Esophagus (tissue), 2 donors: ENCODE measurements around the gene STPG4. TPM values are rescaled to one million over a fixed set of nuclear protein-coding genes. Genes with fewer than 3 reads are reported as not detected.
A peak's percentile ranks its signal among the peaks of the same experiment; 100 is the strongest.

Source experiments
- H3K27ac ChIP-seq, 2 donors: one replicate each; pipeline ENCODE4 v1.5.1; 2013; ENCODE audit warnings: low read depth in 2 of 2, mild to moderate bottlenecking in 2 of 2, inconsistent platforms in 1 of 2, low read length in 1 of 2, moderate library complexity in 1 of 2
- H3K27me3 ChIP-seq, 2 donors: one replicate each; pipeline ENCODE4 v1.6.1; 2013; ENCODE audit warnings: low read length in 2 of 2, control low read depth in 1 of 2, mild to moderate bottlenecking in 1 of 2; ENCODE audit not compliant: insufficient read depth in 2 of 2, control insufficient read depth in 1 of 2
- H3K36me3 ChIP-seq, 2 donors: one replicate each; pipeline ENCODE4 v1.6.1; 2013; ENCODE audit warnings: low read length in 1 of 2; ENCODE audit not compliant: control insufficient read depth in 2 of 2, insufficient read depth in 2 of 2
- H3K4me1 ChIP-seq, 2 donors: one replicate each; pipeline ENCODE4 v1.6.1; 2013; ENCODE audit warnings: low read length in 1 of 2; ENCODE audit not compliant: control insufficient read depth in 2 of 2, insufficient read depth in 2 of 2
- H3K4me3 ChIP-seq, 2 donors: one replicate each; pipeline ENCODE4 v1.5.1; 2013; ENCODE audit warnings: low read length in 2 of 2, mild to moderate bottlenecking in 2 of 2, low read depth in 1 of 2, moderate library complexity in 1 of 2
- H3K9me3 ChIP-seq, 2 donors: one replicate each; pipeline ENCODE4 v1.6.1; 2013; ENCODE audit warnings: mild to moderate bottlenecking in 2 of 2, low read depth in 1 of 2, low read length in 1 of 2, moderate library complexity in 1 of 2; ENCODE audit not compliant: control insufficient read depth in 2 of 2, insufficient read depth in 1 of 2
- WGBS, 2 donors: extraction: QIAGEN DNeasy Blood & Tissue Kit; methylation state at CpG; one replicate each; pipeline ENCODE4 v1.1.7; 2013; 5-methylcytosine and 5-hydroxymethylcytosine counted together
- polyA plus RNA-seq, 2 donors: library from polyadenylated mRNA; stranded (reverse); fragments of 200-250 nt; gene quantifications; one replicate each; pipeline ENCODE4 v1.2.3, GENCODE V29; 2013
- donor health status: healthy with polysubstance abuse.
- donor health status: Bipolar disorder and iron deficiency.

Gene STPG4
- polyA plus RNA-seq, 2 donors: not detected

DNA sequence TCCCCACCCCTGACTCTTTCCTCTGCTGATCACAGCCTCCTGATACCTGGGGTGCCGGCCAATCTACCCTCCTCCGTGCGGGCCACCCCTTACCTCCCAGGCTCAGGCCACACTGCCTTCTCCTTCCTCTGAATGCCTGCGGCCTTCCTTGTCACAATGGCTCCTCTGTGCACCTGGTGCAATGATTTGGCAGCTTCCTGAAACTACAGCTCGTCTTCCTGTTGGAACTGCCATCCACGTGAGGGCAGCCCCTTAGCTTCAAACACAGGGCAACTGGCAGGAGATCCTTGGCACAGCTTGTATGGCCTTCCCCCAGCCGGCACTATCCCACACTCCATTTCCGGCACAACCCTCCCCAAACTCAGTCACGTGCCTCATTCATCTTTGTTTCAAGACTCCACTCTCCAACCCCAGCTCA lies 69.0 kb downstream of the STPG4 start:
- Histone ChIP-seq H3K27ac (peak overlapping the region in 1 of 2 donors; percentile 47), H3K9me3 (no peaks in the 10 kb centered on the region), H3K4me1 (peaks cover 4 to 5% of the 10 kb centered on the region in 2 donors), H3K36me3 (no peaks in the 10 kb centered on the region), H3K4me3 (no peak overlapping the region), H3K27me3 (no peaks in the 10 kb centered on the region)
- 62 to 64% methylated on average over 9 of the region's 9 CpGs for WGBS, 2 donors

DNA sequence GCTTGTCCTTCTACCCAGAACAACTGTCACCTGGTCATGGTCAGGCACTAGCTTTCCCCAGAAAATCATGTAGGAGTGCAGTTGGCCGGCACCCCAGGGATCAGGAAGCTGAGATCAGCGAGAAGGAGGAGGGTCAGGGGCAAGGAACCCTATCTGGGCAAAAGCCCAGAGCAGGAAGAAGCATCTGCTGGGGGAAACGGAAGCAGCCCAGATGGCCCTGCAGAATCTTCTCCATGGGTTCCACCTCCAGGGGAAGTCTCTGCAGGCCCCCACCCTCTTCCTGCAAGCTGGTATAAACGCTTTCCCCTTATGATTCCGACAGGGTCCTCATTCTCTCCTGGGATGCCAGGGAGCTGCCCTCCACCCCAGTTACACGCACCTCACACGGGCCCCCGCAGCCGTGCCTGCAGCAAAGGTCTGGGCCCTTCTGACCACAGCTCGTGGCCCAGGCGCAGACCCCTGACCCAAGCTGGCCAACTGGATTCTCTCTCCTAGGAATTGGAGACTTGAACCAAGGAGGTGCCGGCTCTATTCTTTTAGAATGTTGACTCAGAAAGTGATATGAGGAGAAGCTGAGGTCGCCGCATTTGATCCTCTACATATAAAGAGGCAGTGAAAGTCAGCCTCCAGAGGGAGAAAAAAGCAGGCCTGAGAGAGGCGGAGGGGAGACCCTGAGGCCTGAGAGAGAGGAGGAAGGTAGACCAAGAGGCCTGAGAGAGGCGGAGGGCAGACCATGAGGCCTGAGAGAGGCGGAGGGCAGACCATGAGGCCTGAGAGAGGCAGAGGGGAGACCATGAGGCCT lies 71.0 kb downstream of the STPG4 start:
- Histone ChIP-seq H3K27ac (peak overlapping the region in 1 of 2 donors; percentile 1), H3K4me3 (no peak overlapping the region), H3K4me1 (peaks cover 8 to 11% of the 10 kb centered on the region in 2 donors), H3K36me3 (no peaks in the 10 kb centered on the region), H3K9me3 (no peaks in the 10 kb centered on the region), H3K27me3 (no peaks in the 10 kb centered on the region)
- WGBS, 2 donors: 83 to 85% methylated on average over 17 of the region's 17 CpGs

DNA sequence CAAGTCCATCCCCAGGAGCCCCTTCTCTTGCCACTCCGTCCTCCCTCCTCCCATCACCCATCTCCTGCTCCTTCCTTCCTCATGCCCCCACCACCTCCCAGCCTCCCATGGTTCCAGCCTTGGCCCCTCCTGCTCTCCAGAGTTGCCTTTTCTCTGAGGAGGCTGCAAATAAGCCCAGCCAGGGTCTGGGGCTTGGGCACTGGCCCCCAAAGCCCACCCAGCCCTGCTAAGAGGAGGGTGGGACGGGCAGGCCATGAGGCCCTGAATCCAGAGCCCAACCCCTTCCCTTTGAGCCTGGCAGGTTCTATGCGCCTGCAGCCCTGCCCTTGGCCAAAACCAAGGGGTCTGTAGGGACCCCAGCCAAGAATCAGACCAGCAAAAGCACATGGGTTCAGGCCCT lies 71.6 kb downstream of the STPG4 start:
- WGBS, 2 donors: 89% methylated on average over 3 of the region's 3 CpGs

DNA sequence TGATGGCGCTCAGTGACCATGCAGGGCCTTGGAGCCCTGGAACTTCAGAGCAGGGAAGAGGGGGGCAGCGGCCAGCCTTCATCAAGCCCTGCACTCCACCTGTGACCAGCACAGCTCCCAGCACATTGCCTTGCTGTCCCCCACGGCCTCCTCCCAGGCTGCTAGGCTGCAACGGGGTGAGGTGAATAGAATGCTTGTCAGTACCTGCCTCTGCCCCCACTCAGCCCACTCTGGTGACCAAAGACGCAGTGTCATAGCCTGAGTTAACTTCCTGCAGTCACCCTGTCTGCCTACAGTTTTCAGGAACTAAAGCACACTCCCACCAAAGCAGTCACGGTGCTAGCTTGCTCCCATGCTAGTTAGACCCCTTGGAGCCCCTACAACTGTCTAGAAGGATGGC lies 72.1 kb downstream of the STPG4 start:
- Histone ChIP-seq H3K4me1 (peaks cover 7 to 8% of the 10 kb centered on the region in 2 donors), H3K4me3 (no peak overlapping the region)

More for the DNA sequence above, 71.6 kb downstream of the STPG4 start:
- no peaks in the 10 kb centered on the region for H3K9me3 ChIP-seq
- peaks cover 7 to 8% of the 10 kb centered on the region in 2 donors for H3K4me1 ChIP-seq
- no peaks in the 10 kb centered on the region for H3K27me3 ChIP-seq
- no peaks in the 10 kb centered on the region for H3K36me3 ChIP-seq
- no peak overlapping the region for H3K4me3 ChIP-seq
- no peak overlapping the region for H3K27ac ChIP-seq

DNA sequence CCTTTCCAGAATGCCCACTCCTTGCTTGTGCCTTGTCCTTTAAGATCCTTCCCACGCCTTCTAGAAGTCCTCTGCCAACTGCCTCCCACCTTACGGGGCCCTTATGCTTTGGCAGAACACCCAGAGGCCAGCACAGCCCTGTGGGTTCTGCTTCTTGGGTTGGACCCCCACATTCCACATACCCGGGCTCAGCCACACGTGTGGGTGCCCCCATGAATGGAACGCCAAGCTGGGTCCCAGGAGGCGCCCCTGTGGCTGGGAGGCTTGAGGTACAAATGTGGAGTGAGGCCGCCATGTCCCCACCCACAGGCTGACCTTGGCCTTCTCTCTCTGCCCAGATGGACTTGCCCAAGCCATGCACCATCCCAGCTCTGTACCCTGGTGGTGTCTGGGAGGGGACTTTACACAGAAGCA lies 74.2 kb downstream of the STPG4 start:
- no peak overlapping the region for H3K27ac ChIP-seq
- H3K9me3 ChIP-seq: no peaks in the 10 kb centered on the region
- H3K36me3 ChIP-seq: no peaks in the 10 kb centered on the region
- H3K4me3 ChIP-seq: no peak overlapping the region
- H3K4me1 ChIP-seq: peaks cover 5 to 11% of the 10 kb centered on the region in 2 donors
- WGBS, 2 donors: 94 to 95% methylated on average over 7 of the region's 7 CpGs
- no peaks in the 10 kb centered on the region for H3K27me3 ChIP-seq

More for the DNA sequence above, 72.1 kb downstream of the STPG4 start:
- 80% methylated on average over 5 to 6 of the region's 6 CpGs for WGBS, 2 donors
- H3K36me3 ChIP-seq: no peaks in the 10 kb centered on the region
- no peak overlapping the region for H3K27ac ChIP-seq
- no peaks in the 10 kb centered on the region for H3K9me3 ChIP-seq
- no peaks in the 10 kb centered on the region for H3K27me3 ChIP-seq

DNA sequence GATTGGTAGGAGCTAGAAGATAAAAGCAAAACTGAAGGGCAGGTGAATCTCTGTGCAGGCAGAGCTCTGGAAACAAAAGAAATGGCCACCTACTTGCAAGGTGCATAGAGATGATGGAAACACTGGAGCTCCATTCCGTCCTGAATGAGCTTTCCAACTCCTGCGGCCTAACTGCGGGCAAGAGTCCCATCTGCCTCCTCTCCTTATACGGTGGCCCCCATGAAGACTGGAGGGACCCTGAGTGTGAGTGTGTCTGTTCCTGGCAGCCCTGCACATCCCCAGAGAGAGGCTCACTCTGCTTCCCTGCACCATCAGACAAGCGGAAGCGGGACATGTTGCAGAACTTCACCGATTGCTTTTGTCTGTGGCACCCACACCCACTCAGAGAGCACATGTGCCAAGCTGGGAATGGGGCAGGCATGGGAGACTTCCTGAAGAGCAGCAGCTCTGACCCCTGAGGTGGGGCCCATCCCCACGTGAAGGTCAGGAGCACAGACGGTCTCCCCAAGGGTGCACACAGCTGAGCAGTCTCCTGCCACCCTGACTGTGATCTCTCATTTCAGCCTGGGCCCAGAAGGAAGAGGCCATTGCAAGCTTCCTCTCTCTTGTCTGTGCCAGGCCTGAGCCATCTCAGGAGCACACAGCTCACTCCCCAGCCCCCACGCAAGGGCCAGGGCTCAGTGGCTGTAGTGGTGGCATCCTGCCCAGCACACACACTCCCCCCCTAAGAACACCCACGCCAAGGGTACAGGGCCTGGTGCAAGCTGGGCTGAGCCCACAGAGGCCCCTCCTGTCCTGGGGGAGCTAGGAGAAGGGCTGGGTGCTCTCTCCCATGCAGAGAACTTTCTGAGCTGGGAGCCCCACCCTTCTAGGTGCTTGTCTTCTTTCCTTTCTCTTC lies 75.3 kb downstream of the STPG4 start:
- Histone ChIP-seq H3K4me3 (no peak overlapping the region), H3K27ac (no peak overlapping the region), H3K36me3 (peaks cover 0 to 2% of the 10 kb centered on the region in 2 donors), H3K27me3 (no peaks in the 10 kb centered on the region), H3K9me3 (no peaks in the 10 kb centered on the region), H3K4me1 (peaks cover 5 to 11% of the 10 kb centered on the region in 2 donors)
- WGBS, 2 donors: 55 to 67% methylated on average over 11 of the region's 11 CpGs

DNA sequence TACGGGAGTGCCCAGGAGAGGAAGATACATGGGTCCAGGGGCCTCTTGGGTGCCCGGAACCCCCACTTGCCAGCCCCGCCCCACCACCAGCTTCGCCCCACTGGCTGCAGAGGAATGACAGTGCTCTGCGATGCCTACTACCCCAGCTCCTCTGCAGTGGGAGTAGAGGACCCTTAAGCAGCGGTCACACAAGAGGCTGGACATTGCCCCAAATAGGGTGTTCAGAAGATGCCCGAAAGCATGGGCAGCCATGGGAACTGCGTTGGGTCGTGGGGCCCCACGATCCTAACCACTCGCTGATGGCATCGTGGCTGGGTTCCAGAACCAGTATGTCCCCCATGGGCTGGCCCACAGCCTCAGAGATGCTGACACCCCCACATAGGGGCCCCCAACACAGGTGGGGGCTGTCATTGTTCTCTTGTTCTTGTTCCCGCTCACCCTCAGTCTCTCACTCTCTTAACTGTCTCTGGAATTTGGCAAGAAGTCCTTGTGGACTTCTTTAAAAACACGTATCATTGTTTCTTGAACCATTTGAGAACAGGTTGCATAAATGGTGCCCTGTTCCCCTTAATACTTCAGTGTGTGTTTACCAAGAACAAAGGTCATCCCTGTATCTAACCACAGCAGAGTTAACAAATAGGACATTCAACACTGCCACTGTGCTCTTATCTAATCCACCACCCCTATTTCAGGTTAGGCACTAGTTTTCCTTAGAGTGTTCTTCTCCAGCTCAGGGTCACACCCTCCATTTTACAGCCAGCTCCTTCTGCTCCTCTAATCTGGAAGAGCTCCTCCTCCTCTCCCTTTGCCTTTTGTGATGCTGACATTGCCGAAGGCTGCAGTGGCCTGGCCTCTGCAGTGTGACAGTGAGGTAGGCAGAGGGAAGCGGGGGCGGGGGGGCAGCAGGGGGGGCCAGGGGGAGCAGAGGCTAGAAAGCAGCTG lies 76.3 kb downstream of the STPG4 start:
- H3K9me3 ChIP-seq: no peaks in the 10 kb centered on the region
- no peak overlapping the region for H3K4me3 ChIP-seq
- WGBS, 2 donors: 81 to 85% methylated on average over 17 of the region's 17 CpGs
- no peak overlapping the region for H3K27ac ChIP-seq
- peaks cover 0 to 4% of the 10 kb centered on the region in 2 donors for H3K36me3 ChIP-seq
- H3K4me1 ChIP-seq: peaks cover 9 to 11% of the 10 kb centered on the region in 2 donors
- H3K27me3 ChIP-seq: no peaks in the 10 kb centered on the region

DNA sequence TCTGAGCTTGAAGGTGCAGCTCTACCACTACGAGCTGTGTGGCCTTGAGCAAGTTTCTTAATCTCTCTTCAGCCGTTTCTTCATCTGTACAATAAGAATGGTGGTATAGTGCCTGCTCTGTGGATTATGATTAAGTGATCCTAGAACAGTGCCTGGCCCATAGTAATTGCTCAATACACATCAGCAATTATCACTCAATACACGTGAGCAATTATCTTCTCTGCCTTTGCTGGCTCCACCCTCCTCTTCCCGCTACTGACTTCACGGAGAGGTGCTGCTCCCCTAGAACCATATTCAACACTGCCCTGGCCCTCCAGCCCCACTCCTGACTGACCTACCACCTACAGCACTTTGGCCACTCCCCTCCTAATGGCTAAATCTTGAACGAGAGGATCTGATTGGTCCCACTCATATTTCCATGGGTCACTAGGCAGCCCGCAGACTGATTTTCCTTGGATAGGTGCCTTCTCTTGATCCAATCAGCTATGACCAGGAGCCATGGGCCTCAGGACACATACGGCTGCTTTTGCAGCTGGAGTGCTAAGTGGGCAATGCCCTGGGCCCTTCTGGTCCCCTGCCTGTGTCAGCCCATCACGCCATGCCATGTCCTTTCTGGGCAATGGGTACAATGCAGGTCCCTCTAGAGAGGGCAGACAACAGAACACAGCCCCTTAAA lies 77.5 kb downstream of the STPG4 start:
- WGBS, 2 donors: 80 to 84% methylated on average over 9 of the region's 9 CpGs
- Histone ChIP-seq H3K27ac (peak overlapping the region; percentile 4 to 57), H3K36me3 (peaks cover 4% of the 10 kb centered on the region in 2 donors), H3K9me3 (no peaks in the 10 kb centered on the region), H3K27me3 (no peaks in the 10 kb centered on the region), H3K4me3 (no peak overlapping the region), H3K4me1 (peaks cover 8 to 21% of the 10 kb centered on the region in 2 donors)
